Ovary (tissue), 9 donors: ENCODE measurements around the gene RHBDD3. TPM values are rescaled to one million over a fixed set of nuclear protein-coding genes. Genes with fewer than 3 reads are reported as not detected.

Source experiments
- DNase-seq, 5 donors: peaks; one replicate each; pipeline ENCODE4 v3.0.0-alpha.2; 2019 to 2020
- H3K27ac ChIP-seq, 2 donors: fragments of 200-600 bp; one replicate each; pipeline versions ENCODE4 v1.5.1 to v1.8.0; 2019 to 2022
- H3K27me3 ChIP-seq: fragments of 200-600 bp; one replicate; pipeline ENCODE4 v1.8.0; 2022
- H3K36me3 ChIP-seq: fragments of 200-600 bp; sonication (generic); one replicate; pipeline ENCODE4 v1.5.1; 2019
- H3K4me1 ChIP-seq: one replicate; pipeline ENCODE4 v1.8.1; 2013; ENCODE audit warnings: mild to moderate bottlenecking, moderate library complexity; ENCODE audit not compliant: insufficient read depth
- H3K4me3 ChIP-seq: fragments of 200-600 bp; sonication (generic); one replicate; pipeline ENCODE4 v1.5.1; 2017
- H3K9me3 ChIP-seq, 2 donors: fragments of 200-600 bp in 1 of 2; sonication (generic) in 1 of 2; one replicate each; pipeline versions ENCODE4 v1.5.1 to v1.8.1; 2013 to 2019; ENCODE audit warnings: mild to moderate bottlenecking in 1 of 2, moderate library complexity in 1 of 2
- CTCF ChIP-seq, 3 donors: fragments of 450-650 bp in 2 of 3; fragments of 200-600 bp in 1 of 3; IDR thresholded peaks; one replicate each; pipeline versions ENCODE4 v1.5.1 to v1.8.0; 2016 to 2022; ENCODE audit warnings: antibody characterized with exemption in 3 of 3, mild to moderate bottlenecking in 1 of 3
- EP300 ChIP-seq: sonication (generic); formaldehyde crosslinking; IDR thresholded peaks from one replicate; pipeline ENCODE4 v1.6.1; 2017; ENCODE audit warnings: antibody characterized with exemption
- POLR2A ChIP-seq: fragments of 450-650 bp; IDR thresholded peaks from one replicate; pipeline ENCODE4 v1.6.1; 2017; ENCODE audit warnings: antibody characterized with exemption, mild to moderate bottlenecking, moderate library complexity
- WGBS, 3 donors: extraction: QIAGEN DNeasy Blood & Tissue Kit in 1 of 3; methylation state at CpG; one replicate each; pipeline versions ENCODE4 v1.1.5 to v1.1.7; 2013 to 2017; 5-methylcytosine and 5-hydroxymethylcytosine counted together
- intact Hi-C, 4 donors: fragments of 100-400 bp; cut with DNase I; formaldehyde crosslinking; loops; one replicate each; pipeline versions ENCODE4 v1.11.0 to v1.15.1; 2022 to 2023
- polyA plus RNA-seq, 2 donors: library from polyadenylated mRNA; stranded (reverse); fragments of 200-250 nt in 1 of 2; fragments of 350-450 nt in 1 of 2; fragmentation: Illumina TruSeq in 1 of 2; extraction: RNeasy Lipid Tissue Mini Kit (QIAGEN cat#74804) in 1 of 2; gene quantifications; one replicate each; pipeline ENCODE4 v1.2.3, GENCODE V29; 2013 to 2014
- total RNA-seq, 7 donors: library from RNA; depleted of rRNA in 2 of 7; stranded (reverse); fragments of >200 nt in 2 of 7; fragmentation: NEBNext Ultra II Directional in 3 of 7; extraction: Animal tissue kit (Norgen Biotek cat#: 25700) in 3 of 7; gene quantifications; one replicate each; pipeline versions ENCODE4 v1.1.0 to v1.2.4, GENCODE V29; 2016 to 2023
- donor health status: DM: no; HTN: no; CAD: no; lungs with moderate emphysema.
- donor health status: DM: no; HTN: no; CAD: no.
- donor health status: Bipolar disorder and iron deficiency.
- donor health status: DM: yes; HTN: yes; CAD: no.
- donor health status: DM: no; HTN: no; CAD: no.
- donor health status: DM: yes; HTN: yes; CAD: no.

RHBDD3 gene
- total and polyA plus RNA-seq, 9 donors = 4.2 to 26.8 (median 19.4) TPM

- peak in 1 of 5 donors; percentile 12 for DNase-seq
- Histone ChIP-seq H3K4me1 (no peaks in the 10 kb centered on the region), H3K36me3 (no peaks in the 10 kb centered on the region), H3K27me3 (no peaks in the 10 kb centered on the region), H3K27ac (no peak overlapping the region), H3K4me3 (no peak overlapping the region), H3K9me3 (no peaks in the 10 kb centered on the region)
- WGBS, 3 donors = 65 to 77% (median 66%) methylated on average over 7 to 8 of the region's 8 CpGs
- intact Hi-C loops = no loop called here
- no peak for TF ChIP-seq EP300
- TF ChIP-seq CTCF (IDR thresholded peaks at IDR 0.05) = no peak
- TF ChIP-seq POLR2A = no peak
These were observed 10.0 kb downstream of the RHBDD3 start for GRCh38 chr22:29257751-29258181.

GRCh38 chr22:29256606-29257325 lies 11.0 kb downstream of the RHBDD3 start:
- Histone ChIP-seq H3K27ac (no peak overlapping the region), H3K27me3 (no peaks in the 10 kb centered on the region), H3K4me1 (no peaks in the 10 kb centered on the region), H3K4me3 (no peak overlapping the region), H3K9me3 (no peaks in the 10 kb centered on the region), H3K36me3 (no peaks in the 10 kb centered on the region)
- WGBS, 3 donors = 83 to 89% (median 88%) methylated on average over 8 of the region's 8 CpGs
- no peak for TF ChIP-seq POLR2A
- TF ChIP-seq EP300 = no peak
- no peak for TF ChIP-seq CTCF (IDR thresholded peaks at IDR 0.05)
- peak in 1 of 5 donors; percentile 14 for DNase-seq
- intact Hi-C loops = no loop called here

GRCh38 chr22:29255064-29255621 lies 12.6 kb downstream of the RHBDD3 start:
- Histone ChIP-seq H3K4me3 (no peak overlapping the region), H3K36me3 (no peaks in the 10 kb centered on the region), H3K9me3 (no peaks in the 10 kb centered on the region), H3K27ac (no peak overlapping the region), H3K27me3 (no peaks in the 10 kb centered on the region), H3K4me1 (no peaks in the 10 kb centered on the region)
- DNase-seq = peak in 1 of 5 donors; percentile 9
- TF ChIP-seq EP300 (no peak), CTCF (IDR thresholded peaks at IDR 0.05) (no peak), POLR2A (no peak)
- intact Hi-C loops = no loop called here
- 95 to 97% (median 97%) methylated on average over 11 of the region's 11 CpGs for WGBS, 3 donors

GRCh38 chr22:29254286-29254660 lies 13.5 kb downstream of the RHBDD3 start:
- Histone ChIP-seq H3K4me1 (no peaks in the 10 kb centered on the region), H3K4me3 (no peak overlapping the region), H3K27me3 (no peaks in the 10 kb centered on the region), H3K27ac (no peak overlapping the region), H3K9me3 (no peaks in the 10 kb centered on the region), H3K36me3 (no peaks in the 10 kb centered on the region)
- intact Hi-C loops = no loop called here
- 63 to 71% (median 71%) methylated on average over 4 of the region's 4 CpGs for WGBS, 3 donors
- TF ChIP-seq CTCF (IDR thresholded peaks at IDR 0.05) = no peak
- peak in 1 of 5 donors; percentile 8 for DNase-seq
